ENCODE data around the gene TEP1.
"Not testable (repeated sequence)": the region's sequence is repeated elsewhere in the genome, so short reads cannot be mapped to it uniquely, and the experiment has no call there.

The TEP1 gene

DNA sequence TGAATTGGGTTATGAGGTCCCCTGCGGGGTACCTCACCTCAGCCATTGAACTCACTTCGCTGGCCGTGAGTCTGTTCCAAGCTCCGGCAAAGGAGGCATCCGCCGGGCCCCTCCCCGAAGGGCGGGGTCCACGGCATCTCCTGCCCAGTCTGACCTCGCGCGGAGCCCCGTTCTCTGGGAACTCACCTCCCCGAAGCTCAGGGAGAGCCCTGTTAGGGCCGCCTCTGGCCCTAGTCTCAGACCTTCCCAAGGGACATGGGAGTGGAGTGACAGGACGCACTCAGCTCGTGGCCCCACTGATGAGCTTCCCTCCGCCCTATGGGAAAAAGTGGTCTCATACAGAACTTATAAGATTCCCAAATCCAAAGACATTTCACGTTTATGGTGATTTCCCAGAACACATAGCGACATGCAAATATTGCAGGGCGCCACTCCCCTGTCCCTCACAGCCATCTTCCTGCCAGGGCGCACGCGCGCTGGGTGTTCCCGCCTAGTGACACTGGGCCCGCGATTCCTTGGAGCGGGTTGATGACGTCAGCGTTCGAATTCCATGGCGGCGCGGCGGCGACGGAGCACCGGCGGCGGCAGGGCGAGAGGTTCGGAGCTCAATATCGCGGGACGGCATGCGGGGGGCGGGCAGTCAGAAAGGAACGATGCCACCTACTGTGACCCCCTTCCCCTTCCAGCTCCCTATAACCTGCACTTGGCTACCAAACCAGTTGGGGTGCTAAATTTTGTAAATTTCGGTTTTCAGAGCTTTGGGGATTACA lies 70.0 kb downstream of the TEP1 start, which contains the start of gene PARP2:
Gene PARP2, plus strand, starts transcription at position 544 of the 770 bp plus-strand sequence. Its CDS starts 7 bp downstream, at position 551.
- TF ChIP-seq, protein P1, sequence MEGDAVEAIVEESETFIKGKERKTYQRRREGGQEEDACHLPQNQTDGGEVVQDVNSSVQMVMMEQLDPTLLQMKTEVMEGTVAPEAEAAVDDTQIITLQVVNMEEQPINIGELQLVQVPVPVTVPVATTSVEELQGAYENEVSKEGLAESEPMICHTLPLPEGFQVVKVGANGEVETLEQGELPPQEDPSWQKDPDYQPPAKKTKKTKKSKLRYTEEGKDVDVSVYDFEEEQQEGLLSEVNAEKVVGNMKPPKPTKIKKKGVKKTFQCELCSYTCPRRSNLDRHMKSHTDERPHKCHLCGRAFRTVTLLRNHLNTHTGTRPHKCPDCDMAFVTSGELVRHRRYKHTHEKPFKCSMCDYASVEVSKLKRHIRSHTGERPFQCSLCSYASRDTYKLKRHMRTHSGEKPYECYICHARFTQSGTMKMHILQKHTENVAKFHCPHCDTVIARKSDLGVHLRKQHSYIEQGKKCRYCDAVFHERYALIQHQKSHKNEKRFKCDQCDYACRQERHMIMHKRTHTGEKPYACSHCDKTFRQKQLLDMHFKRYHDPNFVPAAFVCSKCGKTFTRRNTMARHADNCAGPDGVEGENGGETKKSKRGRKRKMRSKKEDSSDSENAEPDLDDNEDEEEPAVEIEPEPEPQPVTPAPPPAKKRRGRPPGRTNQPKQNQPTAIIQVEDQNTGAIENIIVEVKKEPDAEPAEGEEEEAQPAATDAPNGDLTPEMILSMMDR (IDR thresholded peaks at IDR 0.05; ENCODE audit: low read depth, low read length, missing control alignments), result peak; percentile 14
- DNase-seq (ENCODE audit: low read depth), result peak; percentile 95
- H3K4me3 ChIP-seq (ENCODE audit: low read depth, low read length), result peak within 1 kb of the TSS; percentile 81

DNA sequence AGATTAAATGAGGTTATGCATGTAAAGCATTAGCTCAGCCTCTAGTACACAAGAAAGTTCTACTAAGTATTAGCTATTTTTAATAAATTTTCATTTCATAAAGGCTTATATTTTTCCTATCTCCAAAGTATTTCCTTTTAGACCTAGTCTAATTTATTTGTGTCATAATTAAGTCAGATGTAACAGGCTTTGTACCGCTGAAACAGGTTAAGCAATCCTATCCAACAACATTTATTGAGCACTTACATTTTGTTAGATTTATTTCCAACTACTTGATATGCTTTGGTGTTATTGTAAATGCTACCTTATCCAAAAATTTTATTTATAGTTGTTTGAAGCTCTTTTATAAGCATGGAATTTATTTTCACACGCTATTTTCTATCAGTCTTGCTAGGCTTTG lies 71.7 kb downstream of the TEP1 start:
- DNase-seq (ENCODE audit: low read depth), result no peak
- TF ChIP-seq, protein P1 (IDR thresholded peaks at IDR 0.05; ENCODE audit: low read depth, low read length, missing control alignments), result no peak
- peak overlapping the region; percentile 81; the same call in 1 of the 2 replicates for H3K4me3 ChIP-seq (ENCODE audit: low read depth, low read length)

DNA sequence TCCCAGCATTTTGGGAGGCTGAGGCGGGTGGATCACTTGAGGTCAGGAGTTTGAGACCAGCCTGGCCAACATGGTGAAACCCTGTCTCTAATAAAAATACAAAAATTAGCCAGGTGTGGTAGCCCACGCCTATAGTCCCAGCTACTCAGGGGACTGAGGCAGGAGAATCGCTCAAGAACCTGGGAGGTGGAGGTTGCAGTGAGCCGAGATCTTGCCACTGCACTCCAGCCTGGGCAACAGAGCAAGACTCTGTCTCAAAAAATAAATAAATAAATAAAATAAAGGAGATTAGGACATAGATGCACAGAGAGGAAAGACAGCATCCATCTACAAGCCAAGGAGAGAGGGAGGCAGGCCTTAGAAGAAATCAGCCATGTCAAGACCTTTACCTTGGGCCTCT lies 72.3 kb downstream of the TEP1 start:
- DNase-seq (ENCODE audit: low read depth), result not testable (repeated sequence)

DNA sequence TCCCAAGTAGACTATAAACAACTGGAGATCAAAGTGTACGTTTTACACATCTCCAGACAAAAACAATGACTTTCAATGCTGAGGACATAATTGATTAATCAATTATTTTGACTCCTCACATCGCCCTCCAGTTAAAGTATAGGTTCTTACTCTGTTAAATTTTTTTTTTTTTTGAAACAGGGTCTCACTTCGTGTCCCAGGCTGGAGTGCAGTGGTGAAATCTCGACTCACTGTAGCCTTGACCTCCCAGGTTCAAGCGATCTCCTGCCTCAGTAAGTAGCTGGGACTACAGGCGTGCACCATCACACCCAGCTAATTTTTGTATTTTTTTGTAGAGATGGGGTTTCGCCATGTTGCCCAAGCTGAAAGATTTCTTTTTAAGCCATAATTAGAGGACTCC lies 79.3 kb downstream of the TEP1 start:
- TF ChIP-seq, protein P1 (IDR thresholded peaks at IDR 0.05; ENCODE audit: low read depth, low read length, missing control alignments), result no peak
- no peak for DNase-seq (ENCODE audit: low read depth)
- no peak overlapping the region for H3K4me3 ChIP-seq (ENCODE audit: low read depth, low read length)

More for the DNA sequence above, 72.3 kb downstream of the TEP1 start:
- H3K4me3 ChIP-seq (ENCODE audit: low read depth, low read length), result not testable (repeated sequence)

DNA sequence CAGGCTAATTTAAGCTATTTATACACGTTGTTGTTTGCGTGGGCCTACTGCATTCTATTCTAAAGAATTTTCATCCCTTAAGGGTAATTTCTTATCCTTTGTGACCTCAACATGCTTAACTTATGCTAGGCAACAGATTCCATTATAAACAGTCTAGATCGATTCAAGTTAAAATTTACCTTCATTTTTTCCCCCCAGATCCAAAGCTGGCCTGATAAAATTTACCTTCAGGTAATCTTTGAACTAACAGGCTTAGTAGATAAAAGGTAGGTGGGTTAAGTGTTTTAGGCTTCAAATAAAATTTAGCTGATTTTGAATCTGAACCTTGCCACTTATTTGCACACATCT lies 79.8 kb downstream of the TEP1 start:
- DNase-seq (ENCODE audit: low read depth), result no peak
- TF ChIP-seq, protein P1 (IDR thresholded peaks at IDR 0.05; ENCODE audit: low read depth, low read length, missing control alignments), result no peak
- peak overlapping the region; percentile 79; the same call in 1 of the 2 replicates for H3K4me3 ChIP-seq (ENCODE audit: low read depth, low read length)

DNA sequence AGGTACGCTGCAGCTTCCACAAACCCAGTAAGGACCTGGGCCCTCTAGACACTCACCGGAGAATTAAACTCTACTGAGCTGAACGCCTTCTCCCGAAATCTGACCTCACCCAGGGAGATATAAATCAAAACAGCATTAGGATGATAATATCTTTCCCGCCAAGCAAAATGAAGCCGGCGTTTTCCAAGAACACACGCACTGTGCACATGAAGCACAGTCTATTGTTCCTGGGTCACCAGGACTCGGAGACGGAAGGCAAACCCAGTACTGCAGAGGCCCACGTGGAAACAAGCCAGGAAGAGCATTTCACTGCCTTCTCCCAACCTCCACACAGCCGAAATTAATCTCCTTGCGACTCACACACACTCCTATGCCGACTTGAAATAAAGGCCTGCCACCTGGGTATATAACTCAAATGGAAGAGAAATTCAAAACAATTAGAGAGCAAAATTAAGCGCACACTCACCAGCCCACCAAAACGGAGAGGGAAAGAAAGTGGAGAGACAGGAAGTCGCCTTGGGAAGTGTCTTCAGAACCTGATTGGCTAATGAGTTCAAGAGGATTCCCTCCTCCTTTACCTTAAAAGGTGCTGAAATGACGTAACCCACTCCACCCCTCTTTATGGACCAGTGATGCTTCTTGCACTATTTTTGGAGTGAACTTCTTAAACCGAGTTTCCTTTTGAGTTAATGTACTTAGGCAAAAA lies 80.4 kb downstream of the TEP1 start, which contains the start of gene CCNB1IP1:
Gene CCNB1IP1, minus strand, starts transcription at position 492 of the 706 bp plus-strand sequence. CDS start 16,756 bp downstream, outside the sequence.
- H3K4me3 ChIP-seq (ENCODE audit: low read depth, low read length), result peak within 1 kb of the TSS; percentile 79
- peak; percentile 87 for DNase-seq (ENCODE audit: low read depth)

DNA sequence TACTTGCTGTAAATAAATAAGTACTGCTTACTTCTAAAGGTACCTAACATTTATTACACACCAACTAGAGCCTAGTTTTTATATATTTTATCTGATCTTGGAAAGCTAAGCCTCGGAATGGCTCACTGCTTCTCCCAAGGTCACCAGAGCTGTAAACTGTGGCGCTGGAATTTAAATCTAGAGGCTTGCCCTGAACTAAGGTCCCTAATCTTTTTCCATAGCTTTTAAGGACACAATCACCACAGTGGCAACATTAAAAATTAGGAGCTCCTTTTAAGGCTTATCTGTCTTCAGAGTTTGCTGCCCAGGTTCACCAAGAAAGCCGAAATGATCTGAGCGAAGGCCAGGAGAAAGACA lies 80.9 kb downstream of the TEP1 start:
- TF ChIP-seq, protein P1 (IDR thresholded peaks at IDR 0.05; ENCODE audit: low read depth, low read length, missing control alignments), result no peak
- no peak for DNase-seq (ENCODE audit: low read depth)
- H3K4me3 ChIP-seq (ENCODE audit: low read depth, low read length), result peak overlapping the region; percentile 79

More for the DNA sequence above, 80.4 kb downstream of the TEP1 start, which contains the start of gene CCNB1IP1:
- TF ChIP-seq, protein P1 (IDR thresholded peaks at IDR 0.05; ENCODE audit: low read depth, low read length, missing control alignments), result no peak

Data from GM12864 (cell line).